Lower lobe of right lung (tissue), 2 donors: ENCODE results near the gene MCL1. TPM values are rescaled to one million over a fixed set of nuclear protein-coding genes. Genes with fewer than 3 reads are reported as not detected.
"Not testable (repeated sequence)": the region's sequence is repeated elsewhere in the genome, so short reads cannot be mapped to it uniquely, and the experiment has no call there.

Experiments
- ATAC-seq, 2 donors: fragments of 200-7000 bp; cut with Tn5 transposase; one replicate each; pipeline ENCODE4 v1.9.1; 2020 to 2022; ENCODE audit warnings: mild to moderate bottlenecking in 2 of 2, moderate library complexity in 2 of 2
- DNase-seq: peaks from one replicate; pipeline ENCODE4 v3.0.0-alpha.2; 2020
- H3K27ac ChIP-seq: fragments of 200-600 bp; one replicate; pipeline ENCODE4 v1.8.0; 2022
- H3K27me3 ChIP-seq: fragments of 200-600 bp; one replicate; pipeline ENCODE4 v1.8.0; 2022; ENCODE audit warnings: low read depth
- H3K36me3 ChIP-seq: fragments of 200-600 bp; one replicate; pipeline ENCODE4 v1.8.0; 2022; ENCODE audit warnings: mild to moderate bottlenecking
- H3K4me1 ChIP-seq: fragments of 200-600 bp; one replicate; pipeline ENCODE4 v1.8.0; 2022
- H3K4me3 ChIP-seq: fragments of 200-600 bp; one replicate; pipeline ENCODE4 v1.8.0; 2022; ENCODE audit warnings: mild to moderate bottlenecking
- H3K9me3 ChIP-seq: fragments of 200-600 bp; one replicate; pipeline ENCODE4 v1.8.0; 2022
- CTCF ChIP-seq: fragments of 200-600 bp; IDR thresholded peaks from one replicate; pipeline ENCODE4 v1.8.0; 2022; ENCODE audit warnings: antibody characterized with exemption, mild to moderate bottlenecking
- intact Hi-C: fragments of 100-400 bp; cut with DNase I; formaldehyde crosslinking; loops from one replicate; pipeline ENCODE4 v1.11.0; 2022
- total RNA-seq: library from RNA; stranded (reverse); fragmentation: NEBNext Ultra II Directional; extraction: Animal tissue kit (Norgen Biotek cat#: 25700); gene quantifications from one replicate; pipeline ENCODE4 v1.2.1, GENCODE V29; 2021
- donor health status: DM: no; HTN: yes; CAD: no; lungs with severe emphysema.

Gene MCL1
- total RNA-seq, 1 donor from 2014 or later: 387 TPM

GRCh38 chr1:150575518-150576366, 3.7 kb downstream of the MCL1 start:
- peaks cover 62% of the 10 kb centered on the region for H3K4me1 ChIP-seq
- peak overlapping the region; percentile 96 for H3K4me3 ChIP-seq
- H3K27me3 ChIP-seq: no peaks in the 10 kb centered on the region
- no peaks in the 10 kb centered on the region for H3K9me3 ChIP-seq
- peak overlapping the region; percentile 99 for H3K27ac ChIP-seq
- intact Hi-C loops: loop anchor here (10.0 kb wide), 1 partner anchor 49 kb away; the partner anchor contains the start of gene ENSA
- H3K36me3 ChIP-seq: peaks cover 72% of the 10 kb centered on the region
- no peak for ATAC-seq
- DNase-seq: no peak
- TF ChIP-seq CTCF: no peak

GRCh38 chr1:150575072-150575489, 4.3 kb downstream of the MCL1 start:
- peaks cover 75% of the 10 kb centered on the region for H3K36me3 ChIP-seq
- H3K4me3 ChIP-seq: peak overlapping the region; percentile 96
- DNase-seq (no peak), ATAC-seq (no peak)
- peaks cover 63% of the 10 kb centered on the region for H3K4me1 ChIP-seq
- peak overlapping the region; percentile 99 for H3K27ac ChIP-seq
- H3K9me3 ChIP-seq: no peaks in the 10 kb centered on the region
- intact Hi-C loops: loop anchor here (10.0 kb wide), 1 partner anchor 50 kb away; the partner anchor contains the start of gene ENSA
- no peaks in the 10 kb centered on the region for H3K27me3 ChIP-seq
- no peak for TF ChIP-seq CTCF

GRCh38 chr1:150574260-150575071, 4.9 kb downstream of the MCL1 start:
- no peak for DNase-seq
- intact Hi-C loops: loop anchor here (10.0 kb wide), 1 partner anchor 50 kb away; the partner anchor contains the start of gene ENSA
- TF ChIP-seq CTCF: no peak

GRCh38 chr1:150573648-150574071, 5.8 kb downstream of the MCL1 start:
- Histone ChIP-seq H3K4me3 (peak overlapping the region; percentile 96), H3K36me3 (peaks cover 75% of the 10 kb centered on the region), H3K27ac (peak overlapping the region; percentile 99), H3K4me1 (peaks cover 74% of the 10 kb centered on the region)
- not testable (repeated sequence) for H3K27me3 ChIP-seq, DNase-seq, H3K9me3 ChIP-seq, ATAC-seq
- intact Hi-C loops: loop anchor here (10.0 kb wide), 1 partner anchor 51 kb away; the partner anchor contains the start of gene ENSA

More at GRCh38 chr1:150574260-150575071, 4.9 kb downstream of the MCL1 start:
- no peak for ATAC-seq
- no peaks in the 10 kb centered on the region for H3K27me3 ChIP-seq
- peaks cover 66% of the 10 kb centered on the region for H3K4me1 ChIP-seq
- H3K27ac ChIP-seq: peak overlapping the region; percentile 99
- H3K9me3 ChIP-seq: no peaks in the 10 kb centered on the region
- H3K36me3 ChIP-seq: peaks cover 75% of the 10 kb centered on the region
- peak overlapping the region; percentile 96 for H3K4me3 ChIP-seq

- no peaks in the 10 kb centered on the region for H3K27me3 ChIP-seq
- H3K4me3 ChIP-seq: peak overlapping the region; percentile 96
- no peak for TF ChIP-seq CTCF
- peaks cover 80% of the 10 kb centered on the region for H3K4me1 ChIP-seq
- ATAC-seq (no peak), DNase-seq (no peak)
- peaks cover 75% of the 10 kb centered on the region for H3K36me3 ChIP-seq
- no peaks in the 10 kb centered on the region for H3K9me3 ChIP-seq
- intact Hi-C loops: loop anchor here (10.0 kb wide), 1 partner anchor 52 kb away; the partner anchor contains the start of gene ENSA
- H3K27ac ChIP-seq: peak overlapping the region; percentile 99
Measured at GRCh38 chr1:150572918-150573647, 6.3 kb downstream of the MCL1 start.
